ENCODE data around the gene MAB21L3.
A peak's percentile ranks its signal among the peaks of the same experiment; 100 is the strongest.

MAB21L3 gene

DNA sequence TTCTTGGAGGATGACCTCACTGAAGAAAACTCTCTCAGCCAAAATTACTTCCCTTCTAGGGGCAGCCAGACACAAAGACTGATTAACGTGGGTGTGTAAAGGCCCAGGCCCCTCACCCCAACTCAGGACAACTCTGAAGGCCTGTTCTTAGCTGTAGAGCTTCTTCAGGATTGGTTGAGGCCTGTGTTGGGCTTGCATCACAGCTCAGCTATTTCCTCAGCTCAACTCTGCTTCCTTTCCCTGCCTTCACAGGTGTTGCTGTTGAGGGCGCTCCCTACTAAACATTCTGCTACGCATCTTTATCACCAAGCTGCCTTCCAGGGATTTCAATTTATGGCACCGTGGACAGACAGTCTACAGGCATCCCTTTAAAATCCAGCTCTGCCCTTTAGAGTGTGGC is 36.8 kb downstream of the MAB21L3 start:
- H3K9me3 ChIP-seq (ENCODE audit: control insufficient read depth, insufficient read depth, low read length), result no peaks in the 10 kb centered on the region
- H3K36me3 ChIP-seq (ENCODE audit: control insufficient read depth, insufficient read depth, low read length), result no peaks in the 10 kb centered on the region
- H3K4me3 ChIP-seq (ENCODE audit: low read depth, low read length), result no peak overlapping the region
- H3K4me1 ChIP-seq (ENCODE audit: control insufficient read depth, insufficient read depth, low read length), result no peaks in the 10 kb centered on the region
- no peak overlapping the region for H3K9ac ChIP-seq (ENCODE audit: low read depth, low read length)
- H3K27me3 ChIP-seq (ENCODE audit: control insufficient read depth, insufficient read depth, low read length), result peaks cover 18% of the 10 kb centered on the region

DNA sequence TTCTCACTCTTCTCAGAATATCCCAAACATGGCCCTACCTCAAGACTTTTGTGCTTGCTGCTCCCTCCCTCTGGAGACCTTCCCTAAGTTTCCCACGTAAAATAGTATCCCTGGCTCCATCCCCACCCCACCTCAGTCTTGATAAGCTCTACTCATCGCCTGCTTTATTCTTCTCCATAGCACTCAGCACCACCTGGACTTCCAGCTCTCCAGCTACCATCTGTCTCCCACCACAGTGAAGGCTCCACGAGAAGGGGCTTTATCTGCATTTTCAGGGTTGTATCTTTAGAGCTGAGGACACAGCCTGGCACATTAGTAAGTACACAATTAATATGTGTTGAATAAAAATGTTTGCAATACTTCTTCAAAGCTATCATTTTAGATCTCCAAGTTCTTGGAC is 37.8 kb downstream of the MAB21L3 start:
- peaks cover 20% of the 10 kb centered on the region for H3K27me3 ChIP-seq (ENCODE audit: control insufficient read depth, insufficient read depth, low read length)
- no peaks in the 10 kb centered on the region for H3K36me3 ChIP-seq (ENCODE audit: control insufficient read depth, insufficient read depth, low read length)
- H3K9ac ChIP-seq (ENCODE audit: low read depth, low read length), result no peak overlapping the region
- H3K4me1 ChIP-seq (ENCODE audit: control insufficient read depth, insufficient read depth, low read length), result no peaks in the 10 kb centered on the region
- H3K4me3 ChIP-seq (ENCODE audit: low read depth, low read length), result no peak overlapping the region
- H3K9me3 ChIP-seq (ENCODE audit: control insufficient read depth, insufficient read depth, low read length), result no peaks in the 10 kb centered on the region

DNA sequence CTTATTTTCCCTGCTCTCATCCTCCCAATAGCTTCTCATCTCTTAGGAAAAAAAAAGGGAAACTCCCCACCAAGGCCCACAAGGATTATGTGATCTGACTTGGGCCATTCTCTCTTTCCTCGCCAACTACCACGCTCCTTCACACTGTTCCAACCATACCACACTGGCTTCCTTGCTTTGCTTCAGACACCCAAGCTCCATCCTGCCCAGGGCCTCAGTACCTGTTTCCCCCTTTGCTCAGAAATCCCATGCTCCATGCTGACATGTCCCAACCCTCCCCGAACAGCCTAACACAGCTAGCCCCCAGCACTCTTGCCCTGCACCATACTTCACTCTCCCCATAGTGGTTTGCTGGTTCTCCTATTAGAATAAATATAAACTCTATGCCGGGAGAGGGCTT is 39.2 kb downstream of the MAB21L3 start:
- Histone ChIP-seq H3K36me3 (ENCODE audit: control insufficient read depth, insufficient read depth, low read length) (no peaks in the 10 kb centered on the region), H3K4me1 (ENCODE audit: control insufficient read depth, insufficient read depth, low read length) (no peaks in the 10 kb centered on the region)

DNA sequence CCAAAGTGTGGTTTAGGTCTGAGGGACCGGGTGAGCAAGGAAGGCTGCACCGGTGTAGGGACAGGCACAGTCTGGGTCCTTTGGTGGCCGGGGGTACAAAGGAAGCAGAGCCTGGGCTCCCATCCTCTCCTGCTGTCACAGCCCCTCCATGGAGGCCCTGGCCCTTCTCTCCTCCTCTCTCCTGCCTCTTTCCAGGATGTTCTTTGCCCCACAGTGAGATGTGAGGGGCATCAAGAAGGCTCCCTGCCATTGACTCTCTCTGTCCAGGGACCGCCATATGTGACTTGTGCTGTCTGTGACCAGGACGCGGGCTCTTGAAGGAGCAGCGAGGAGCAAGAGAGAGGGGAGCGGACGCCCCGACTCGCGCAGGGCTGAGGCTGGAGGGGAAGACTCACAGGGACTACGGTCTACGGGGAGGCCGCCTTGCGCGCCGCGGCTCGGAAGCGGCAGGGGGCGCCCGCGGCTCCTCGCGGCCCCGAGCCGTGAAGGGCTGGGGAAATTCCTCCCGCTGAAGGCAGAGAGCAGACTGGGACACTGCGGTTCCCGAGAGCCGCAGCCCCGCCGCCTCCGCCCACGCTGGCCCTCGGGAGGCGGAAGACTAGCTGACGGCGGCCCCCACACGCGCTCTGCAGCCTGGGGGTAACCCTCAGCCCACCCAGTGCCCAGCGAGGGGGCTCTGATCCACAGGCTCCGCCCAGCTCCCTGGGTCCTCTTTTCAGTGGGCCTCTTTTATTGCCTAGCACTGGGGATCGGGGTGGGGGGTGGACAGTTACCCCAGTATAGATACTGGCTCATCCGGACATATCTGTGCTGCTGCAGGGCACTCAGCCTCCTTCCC is 40.8 kb downstream of the MAB21L3 start:
- H3K9me3 ChIP-seq (ENCODE audit: control insufficient read depth, insufficient read depth, low read length), result no peaks in the 10 kb centered on the region
- H3K36me3 ChIP-seq (ENCODE audit: control insufficient read depth, insufficient read depth, low read length), result no peaks in the 10 kb centered on the region
- H3K4me3 ChIP-seq (ENCODE audit: low read depth, low read length), result peak overlapping the region; percentile 69
- no peak overlapping the region for H3K9ac ChIP-seq (ENCODE audit: low read depth, low read length)
- no peaks in the 10 kb centered on the region for H3K4me1 ChIP-seq (ENCODE audit: control insufficient read depth, insufficient read depth, low read length)
- H3K27me3 ChIP-seq (ENCODE audit: control insufficient read depth, insufficient read depth, low read length), result peaks cover 20% of the 10 kb centered on the region

More for the DNA sequence above, 39.2 kb downstream of the MAB21L3 start:
- Histone ChIP-seq H3K9ac (ENCODE audit: low read depth, low read length) (no peak overlapping the region), H3K4me3 (ENCODE audit: low read depth, low read length) (no peak overlapping the region), H3K9me3 (ENCODE audit: control insufficient read depth, insufficient read depth, low read length) (no peaks in the 10 kb centered on the region), H3K27me3 (ENCODE audit: control insufficient read depth, insufficient read depth, low read length) (peaks cover 20% of the 10 kb centered on the region)

- H3K27me3 ChIP-seq (ENCODE audit: control insufficient read depth, insufficient read depth, low read length), result peaks cover 20% of the 10 kb centered on the region
- H3K9ac ChIP-seq (ENCODE audit: low read depth, low read length), result no peak overlapping the region
- H3K36me3 ChIP-seq (ENCODE audit: control insufficient read depth, insufficient read depth, low read length), result no peaks in the 10 kb centered on the region
- H3K4me3 ChIP-seq (ENCODE audit: low read depth, low read length), result peak overlapping the region; percentile 69
- H3K4me1 ChIP-seq (ENCODE audit: control insufficient read depth, insufficient read depth, low read length), result no peaks in the 10 kb centered on the region
- no peaks in the 10 kb centered on the region for H3K9me3 ChIP-seq (ENCODE audit: control insufficient read depth, insufficient read depth, low read length)
Measured at GRCh38 chr1:116152577-116152943, 41.4 kb downstream of the MAB21L3 start.

DNA sequence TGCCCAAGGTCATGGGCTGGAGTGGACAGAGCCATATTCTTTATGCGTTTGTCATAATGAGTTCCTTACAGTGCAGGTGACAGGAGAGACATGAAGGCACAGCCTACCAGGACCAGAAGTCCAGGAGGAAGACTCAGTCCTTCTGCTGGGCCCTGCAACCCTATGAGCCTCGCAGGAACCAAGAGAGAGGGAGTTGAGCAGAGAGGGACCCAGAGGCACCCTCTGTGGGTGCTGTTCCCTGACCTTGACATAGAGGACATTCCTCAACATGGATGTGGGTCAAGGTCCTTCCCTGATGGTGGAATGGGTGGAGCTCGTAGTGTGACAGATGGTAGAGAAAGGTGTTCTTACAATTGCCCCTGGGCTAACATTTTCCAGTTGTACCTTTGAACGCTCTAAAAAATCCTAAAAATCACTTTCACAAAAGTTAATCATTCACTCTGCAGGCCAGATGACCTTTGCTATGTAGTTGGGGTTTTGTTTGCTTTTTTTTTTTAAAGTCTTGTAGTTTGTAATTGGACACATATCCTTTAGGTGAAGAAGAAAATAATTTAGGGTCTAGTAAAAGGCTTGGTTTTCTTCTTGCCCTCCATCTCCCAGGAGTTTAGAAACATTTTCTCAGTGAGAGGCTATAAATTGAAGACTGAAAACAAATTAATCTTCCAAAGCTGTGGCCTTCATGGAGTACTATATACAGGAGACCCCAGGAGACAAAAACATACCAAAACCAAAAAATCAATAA is 41.9 kb downstream of the MAB21L3 start:
- Histone ChIP-seq H3K4me1 (ENCODE audit: control insufficient read depth, insufficient read depth, low read length) (no peaks in the 10 kb centered on the region), H3K9me3 (ENCODE audit: control insufficient read depth, insufficient read depth, low read length) (no peaks in the 10 kb centered on the region)

GRCh38 chr1:116153692-116154031 is 42.5 kb downstream of the MAB21L3 start:
- H3K27me3 ChIP-seq (ENCODE audit: control insufficient read depth, insufficient read depth, low read length), result peaks cover 20% of the 10 kb centered on the region
- H3K4me3 ChIP-seq (ENCODE audit: low read depth, low read length), result no peak overlapping the region
- H3K4me1 ChIP-seq (ENCODE audit: control insufficient read depth, insufficient read depth, low read length), result no peaks in the 10 kb centered on the region
- no peaks in the 10 kb centered on the region for H3K36me3 ChIP-seq (ENCODE audit: control insufficient read depth, insufficient read depth, low read length)
- H3K9ac ChIP-seq (ENCODE audit: low read depth, low read length), result no peak overlapping the region
- no peaks in the 10 kb centered on the region for H3K9me3 ChIP-seq (ENCODE audit: control insufficient read depth, insufficient read depth, low read length)

More for the DNA sequence above, 41.9 kb downstream of the MAB21L3 start:
- Histone ChIP-seq H3K9ac (ENCODE audit: low read depth, low read length) (no peak overlapping the region), H3K4me3 (ENCODE audit: low read depth, low read length) (no peak overlapping the region), H3K27me3 (ENCODE audit: control insufficient read depth, insufficient read depth, low read length) (peaks cover 20% of the 10 kb centered on the region), H3K36me3 (ENCODE audit: control insufficient read depth, insufficient read depth, low read length) (no peaks in the 10 kb centered on the region)

- Histone ChIP-seq H3K4me3 (ENCODE audit: low read depth, low read length) (no peak overlapping the region), H3K9me3 (ENCODE audit: control insufficient read depth, insufficient read depth, low read length) (no peaks in the 10 kb centered on the region), H3K27me3 (ENCODE audit: control insufficient read depth, insufficient read depth, low read length) (peaks cover 20% of the 10 kb centered on the region), H3K36me3 (ENCODE audit: control insufficient read depth, insufficient read depth, low read length) (no peaks in the 10 kb centered on the region), H3K9ac (ENCODE audit: low read depth, low read length) (no peak overlapping the region), H3K4me1 (ENCODE audit: control insufficient read depth, insufficient read depth, low read length) (no peaks in the 10 kb centered on the region)
Measured at GRCh38 chr1:116154536-116154935, 43.3 kb downstream of the MAB21L3 start.

GRCh38 chr1:116157096-116157495 is 45.9 kb downstream of the MAB21L3 start:
- peaks cover 3% of the 10 kb centered on the region for H3K27me3 ChIP-seq (ENCODE audit: control insufficient read depth, insufficient read depth, low read length)
- no peak overlapping the region for H3K4me3 ChIP-seq (ENCODE audit: low read depth, low read length)
- no peaks in the 10 kb centered on the region for H3K36me3 ChIP-seq (ENCODE audit: control insufficient read depth, insufficient read depth, low read length)
- no peak overlapping the region for H3K9ac ChIP-seq (ENCODE audit: low read depth, low read length)
- no peaks in the 10 kb centered on the region for H3K9me3 ChIP-seq (ENCODE audit: control insufficient read depth, insufficient read depth, low read length)
- H3K4me1 ChIP-seq (ENCODE audit: control insufficient read depth, insufficient read depth, low read length), result no peaks in the 10 kb centered on the region

GRCh38 chr1:116159177-116159576 is 48.0 kb downstream of the MAB21L3 start:
- H3K4me3 ChIP-seq (ENCODE audit: low read depth, low read length), result no peak overlapping the region
- no peaks in the 10 kb centered on the region for H3K9me3 ChIP-seq (ENCODE audit: control insufficient read depth, insufficient read depth, low read length)
- peaks cover 3% of the 10 kb centered on the region for H3K4me1 ChIP-seq (ENCODE audit: control insufficient read depth, insufficient read depth, low read length)
- H3K27me3 ChIP-seq (ENCODE audit: control insufficient read depth, insufficient read depth, low read length), result no peaks in the 10 kb centered on the region
- H3K9ac ChIP-seq (ENCODE audit: low read depth, low read length), result no peak overlapping the region
- no peaks in the 10 kb centered on the region for H3K36me3 ChIP-seq (ENCODE audit: control insufficient read depth, insufficient read depth, low read length)

DNA sequence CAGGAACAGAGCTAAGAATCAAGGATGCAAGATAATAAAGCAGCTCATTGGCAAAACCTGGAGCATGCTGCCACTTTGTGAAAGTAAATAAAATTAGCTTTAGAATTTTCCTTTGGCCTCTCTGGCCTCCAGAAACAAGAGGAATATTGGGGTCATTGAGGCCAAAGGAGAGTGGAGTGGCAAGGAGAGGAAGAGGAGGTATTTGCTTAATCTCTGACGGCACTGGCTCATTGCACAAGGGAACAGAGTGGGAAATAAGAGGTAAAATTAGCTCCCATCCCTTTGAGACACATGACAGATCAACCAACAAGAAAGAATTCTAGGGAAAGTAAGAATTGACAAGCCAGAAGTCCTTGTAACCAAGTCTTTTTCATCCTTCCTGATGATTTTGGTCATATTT is 48.4 kb downstream of the MAB21L3 start:
- H3K4me1 ChIP-seq (ENCODE audit: control insufficient read depth, insufficient read depth, low read length), result peaks cover 3% of the 10 kb centered on the region
- H3K9me3 ChIP-seq (ENCODE audit: control insufficient read depth, insufficient read depth, low read length), result no peaks in the 10 kb centered on the region
- H3K9ac ChIP-seq (ENCODE audit: low read depth, low read length), result no peak overlapping the region
- no peaks in the 10 kb centered on the region for H3K27me3 ChIP-seq (ENCODE audit: control insufficient read depth, insufficient read depth, low read length)
- no peaks in the 10 kb centered on the region for H3K36me3 ChIP-seq (ENCODE audit: control insufficient read depth, insufficient read depth, low read length)
- H3K4me3 ChIP-seq (ENCODE audit: low read depth, low read length), result no peak overlapping the region

GRCh38 chr1:116161390-116161789 is 50.2 kb downstream of the MAB21L3 start:
- no peaks in the 10 kb centered on the region for H3K27me3 ChIP-seq (ENCODE audit: control insufficient read depth, insufficient read depth, low read length)

More at GRCh38 chr1:116161390-116161789, 50.2 kb downstream of the MAB21L3 start:
- Histone ChIP-seq H3K4me3 (ENCODE audit: low read depth, low read length) (no peak overlapping the region), H3K4me1 (ENCODE audit: control insufficient read depth, insufficient read depth, low read length) (peaks cover 3% of the 10 kb centered on the region), H3K9ac (ENCODE audit: low read depth, low read length) (no peak overlapping the region), H3K9me3 (ENCODE audit: control insufficient read depth, insufficient read depth, low read length) (no peaks in the 10 kb centered on the region), H3K36me3 (ENCODE audit: control insufficient read depth, insufficient read depth, low read length) (no peaks in the 10 kb centered on the region)
